Activated CD4-positive, alpha-beta T cell treated with anti-CD3 and anti-CD28 coated beads, Interleukin-2, Interleukin-4, amounts not matched to agents 100 ng/mL and 50 ng/mL, durations not matched to agents 16 hours and 8 hours (primary cell): ENCODE results near the gene TREML2.

ENCODE experiments used
- DNase-seq: peaks from one replicate; pipeline ENCODE4 v3.0.0-alpha.2; 2020; ENCODE audit warnings: low spot score

TREML2 gene

GRCh38 chr6:41176189-41176588, 24.8 kb downstream of the TREML2 start:
- no peak for DNase-seq

GRCh38 chr6:41175084-41175483, 25.9 kb downstream of the TREML2 start:
- DNase-seq: no peak

- DNase-seq: no peak
These were observed 26.3 kb downstream of the TREML2 start for GRCh38 chr6:41174610-41175009.

GRCh38 chr6:41171908-41172307, 29.0 kb downstream of the TREML2 start:
- DNase-seq: no peak

GRCh38 chr6:41170547-41171160, 30.3 kb downstream of the TREML2 start:
- DNase-seq: no peak

GRCh38 chr6:41167173-41167963, 33.6 kb downstream of the TREML2 start:
- DNase-seq: no peak

- no peak for DNase-seq
These were observed 36.3 kb downstream of the TREML2 start for GRCh38 chr6:41164551-41165120.

- DNase-seq: no peak
These were observed 37.6 kb downstream of the TREML2 start for GRCh38 chr6:41163419-41163717.

GRCh38 chr6:41162687-41163418, 38.1 kb downstream of the TREML2 start, which contains the start of gene TREM2:
Gene TREM2 (minus strand): TSS chr6:41163116. CDS start chr6:41163082, 34 bp downstream.
- no peak for DNase-seq

- no peak for DNase-seq
These were observed 38.9 kb downstream of the TREML2 start for GRCh38 chr6:41161851-41162552.

- no peak for DNase-seq
These were observed 39.6 kb downstream of the TREML2 start for GRCh38 chr6:41161380-41161779.

GRCh38 chr6:41160933-41161332, 40.0 kb downstream of the TREML2 start:
- DNase-seq: no peak

GRCh38 chr6:41159415-41160082, 41.4 kb downstream of the TREML2 start:
- DNase-seq: no peak

- no peak for DNase-seq
These were observed 43.6 kb downstream of the TREML2 start for GRCh38 chr6:41157323-41157722.

- DNase-seq: no peak
These were observed 44.2 kb downstream of the TREML2 start for GRCh38 chr6:41156771-41157170.

- DNase-seq: no peak
These were observed 44.9 kb downstream of the TREML2 start for GRCh38 chr6:41156001-41156400.

GRCh38 chr6:41155132-41155805, 45.7 kb downstream of the TREML2 start:
- DNase-seq: no peak

- no peak for DNase-seq
These were observed 46.8 kb downstream of the TREML2 start, which contains the start of gene TREML1 for GRCh38 chr6:41153992-41154625. Gene TREML1 (minus strand): TSS chr6:41154347. CDS start chr6:41154288, 59 bp downstream.

GRCh38 chr6:41153451-41153850, 47.5 kb downstream of the TREML2 start:
- no peak for DNase-seq

- no peak for DNase-seq
These were observed 50.3 kb downstream of the TREML2 start for GRCh38 chr6:41150671-41151070.
